ENCODE results near the gene SLC6A2. TPM values are rescaled to one million over a fixed set of nuclear protein-coding genes. Genes with fewer than 3 reads are reported as not detected.

Gene SLC6A2
- total and polyA plus RNA-seq, 2 of the 13 experiments (the other 11 are each of a cell fraction or from before 2014, with no cell fraction given) = 0.62 to 0.66 TPM

DNA sequence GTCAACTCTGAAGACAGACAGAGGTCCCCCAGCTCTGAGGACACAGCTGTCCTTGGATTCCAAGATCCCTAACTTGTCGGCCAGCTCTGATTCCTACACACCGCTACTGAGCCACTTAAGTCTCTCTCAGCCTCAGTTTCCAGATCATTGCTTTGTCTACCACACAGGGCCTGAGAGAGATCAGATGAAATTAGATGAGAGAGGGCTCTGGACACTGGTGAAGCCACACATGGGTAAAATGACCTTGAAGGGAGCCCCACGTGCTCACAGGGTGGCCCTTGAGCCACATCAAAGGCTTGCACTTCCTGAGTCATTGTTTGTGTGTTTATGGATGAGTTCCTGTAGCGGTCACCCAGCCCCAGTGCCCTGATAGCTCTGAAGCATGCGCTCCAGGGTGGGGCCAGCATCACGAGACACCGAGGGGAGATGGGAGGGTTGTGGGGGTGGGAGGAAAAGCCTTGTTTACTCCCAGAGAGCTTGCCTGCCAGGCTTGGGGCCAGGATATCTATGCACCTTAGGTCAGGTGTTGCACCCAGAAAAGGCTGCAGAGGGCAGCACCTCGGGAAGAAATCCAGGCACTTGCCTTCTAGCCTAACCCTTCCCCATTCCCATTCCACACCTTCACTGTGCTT, 32.7 kb upstream of the SLC6A2 start (continued):
- no peak for TF ChIP-seq SOX6 (IDR thresholded peaks at IDR 0.05)
- TF ChIP-seq SOX6 (CRISPR knock-in tag; IDR thresholded peaks at IDR 0.05) = peak; percentile 98
- no peak for TF ChIP-seq KAT2B (IDR thresholded peaks at IDR 0.05; ENCODE audit: borderline replicate concordance, low read depth, low read length)
- TF ChIP-seq ZNF468 (CRISPR knock-in tag; IDR thresholded peaks at IDR 0.05) = no peak; the same call in 1 of the 2 replicates
- peak; percentile 100 for TF ChIP-seq RARA (CRISPR knock-in tag; IDR thresholded peaks at IDR 0.05)
- TF ChIP-seq JUND (CRISPR knock-in tag; IDR thresholded peaks at IDR 0.05) = peak; percentile 98
- TF ChIP-seq, protein P1, sequence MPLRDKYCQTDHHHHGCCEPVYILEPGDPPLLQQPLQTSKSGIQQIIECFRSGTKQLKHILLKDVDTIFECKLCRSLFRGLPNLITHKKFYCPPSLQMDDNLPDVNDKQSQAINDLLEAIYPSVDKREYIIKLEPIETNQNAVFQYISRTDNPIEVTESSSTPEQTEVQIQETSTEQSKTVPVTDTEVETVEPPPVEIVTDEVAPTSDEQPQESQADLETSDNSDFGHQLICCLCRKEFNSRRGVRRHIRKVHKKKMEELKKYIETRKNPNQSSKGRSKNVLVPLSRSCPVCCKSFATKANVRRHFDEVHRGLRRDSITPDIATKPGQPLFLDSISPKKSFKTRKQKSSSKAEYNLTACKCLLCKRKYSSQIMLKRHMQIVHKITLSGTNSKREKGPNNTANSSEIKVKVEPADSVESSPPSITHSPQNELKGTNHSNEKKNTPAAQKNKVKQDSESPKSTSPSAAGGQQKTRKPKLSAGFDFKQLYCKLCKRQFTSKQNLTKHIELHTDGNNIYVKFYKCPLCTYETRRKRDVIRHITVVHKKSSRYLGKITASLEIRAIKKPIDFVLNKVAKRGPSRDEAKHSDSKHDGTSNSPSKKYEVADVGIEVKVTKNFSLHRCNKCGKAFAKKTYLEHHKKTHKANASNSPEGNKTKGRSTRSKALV (CRISPR knock-in tag; IDR thresholded peaks at IDR 0.05) = peak; percentile 83
- TF ChIP-seq, protein P2, sequence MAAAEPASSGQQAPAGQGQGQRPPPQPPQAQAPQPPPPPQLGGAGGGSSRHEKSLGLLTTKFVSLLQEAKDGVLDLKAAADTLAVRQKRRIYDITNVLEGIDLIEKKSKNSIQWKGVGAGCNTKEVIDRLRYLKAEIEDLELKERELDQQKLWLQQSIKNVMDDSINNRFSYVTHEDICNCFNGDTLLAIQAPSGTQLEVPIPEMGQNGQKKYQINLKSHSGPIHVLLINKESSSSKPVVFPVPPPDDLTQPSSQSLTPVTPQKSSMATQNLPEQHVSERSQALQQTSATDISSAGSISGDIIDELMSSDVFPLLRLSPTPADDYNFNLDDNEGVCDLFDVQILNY (CRISPR knock-in tag; conservative IDR thresholded peaks at IDR 0.05) = no peak
- TF ChIP-seq SAFB2 (CRISPR knock-in tag; IDR thresholded peaks at IDR 0.05; ENCODE audit: borderline replicate concordance, low read depth) = no peak; the same call in 1 of the 2 replicates
- TF ChIP-seq, protein P3, sequence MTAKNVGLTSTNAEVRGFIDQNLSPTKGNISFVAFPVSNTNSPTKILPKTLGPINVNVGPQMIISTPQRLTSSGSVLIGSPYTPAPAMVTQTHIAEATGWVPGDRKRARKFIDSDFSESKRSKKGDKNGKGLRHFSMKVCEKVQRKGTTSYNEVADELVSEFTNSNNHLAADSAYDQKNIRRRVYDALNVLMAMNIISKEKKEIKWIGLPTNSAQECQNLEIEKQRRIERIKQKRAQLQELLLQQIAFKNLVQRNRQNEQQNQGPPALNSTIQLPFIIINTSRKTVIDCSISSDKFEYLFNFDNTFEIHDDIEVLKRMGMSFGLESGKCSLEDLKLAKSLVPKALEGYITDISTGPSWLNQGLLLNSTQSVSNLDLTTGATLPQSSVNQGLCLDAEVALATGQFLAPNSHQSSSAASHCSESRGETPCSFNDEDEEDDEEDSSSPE (CRISPR knock-in tag; IDR thresholded peaks at IDR 0.05) = peak; percentile 48; the same call in 1 of the 2 replicates
- TF ChIP-seq SIN3B (IDR thresholded peaks at IDR 0.05; ENCODE audit: low read length) = no peak
- peak; percentile 91; the same call in 1 of the 2 replicates for TF ChIP-seq ZNF737 (CRISPR knock-in tag; IDR thresholded peaks at IDR 0.05; ENCODE audit: borderline replicate concordance)
- TF ChIP-seq ZNF724P (CRISPR knock-in tag; IDR thresholded peaks at IDR 0.05; ENCODE audit: borderline replicate concordance) = peak; percentile 64; the same call in 1 of the 2 replicates
- TF ChIP-seq, protein P4, sequence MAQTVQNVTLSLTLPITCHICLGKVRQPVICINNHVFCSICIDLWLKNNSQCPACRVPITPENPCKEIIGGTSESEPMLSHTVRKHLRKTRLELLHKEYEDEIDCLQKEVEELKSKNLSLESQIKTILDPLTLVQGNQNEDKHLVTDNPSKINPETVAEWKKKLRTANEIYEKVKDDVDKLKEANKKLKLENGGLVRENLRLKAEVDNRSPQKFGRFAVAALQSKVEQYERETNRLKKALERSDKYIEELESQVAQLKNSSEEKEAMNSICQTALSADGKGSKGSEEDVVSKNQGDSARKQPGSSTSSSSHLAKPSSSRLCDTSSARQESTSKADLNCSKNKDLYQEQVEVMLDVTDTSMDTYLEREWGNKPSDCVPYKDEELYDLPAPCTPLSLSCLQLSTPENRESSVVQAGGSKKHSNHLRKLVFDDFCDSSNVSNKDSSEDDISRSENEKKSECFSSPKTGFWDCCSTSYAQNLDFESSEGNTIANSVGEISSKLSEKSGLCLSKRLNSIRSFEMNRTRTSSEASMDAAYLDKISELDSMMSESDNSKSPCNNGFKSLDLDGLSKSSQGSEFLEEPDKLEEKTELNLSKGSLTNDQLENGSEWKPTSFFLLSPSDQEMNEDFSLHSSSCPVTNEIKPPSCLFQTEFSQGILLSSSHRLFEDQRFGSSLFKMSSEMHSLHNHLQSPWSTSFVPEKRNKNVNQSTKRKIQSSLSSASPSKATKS (CRISPR knock-in tag; IDR thresholded peaks at IDR 0.05) = peak; percentile 99; the same call in 1 of the 2 replicates
- TF ChIP-seq, protein P5, sequence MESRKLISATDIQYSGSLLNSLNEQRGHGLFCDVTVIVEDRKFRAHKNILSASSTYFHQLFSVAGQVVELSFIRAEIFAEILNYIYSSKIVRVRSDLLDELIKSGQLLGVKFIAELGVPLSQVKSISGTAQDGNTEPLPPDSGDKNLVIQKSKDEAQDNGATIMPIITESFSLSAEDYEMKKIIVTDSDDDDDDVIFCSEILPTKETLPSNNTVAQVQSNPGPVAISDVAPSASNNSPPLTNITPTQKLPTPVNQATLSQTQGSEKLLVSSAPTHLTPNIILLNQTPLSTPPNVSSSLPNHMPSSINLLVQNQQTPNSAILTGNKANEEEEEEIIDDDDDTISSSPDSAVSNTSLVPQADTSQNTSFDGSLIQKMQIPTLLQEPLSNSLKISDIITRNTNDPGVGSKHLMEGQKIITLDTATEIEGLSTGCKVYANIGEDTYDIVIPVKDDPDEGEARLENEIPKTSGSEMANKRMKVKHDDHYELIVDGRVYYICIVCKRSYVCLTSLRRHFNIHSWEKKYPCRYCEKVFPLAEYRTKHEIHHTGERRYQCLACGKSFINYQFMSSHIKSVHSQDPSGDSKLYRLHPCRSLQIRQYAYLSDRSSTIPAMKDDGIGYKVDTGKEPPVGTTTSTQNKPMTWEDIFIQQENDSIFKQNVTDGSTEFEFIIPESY (CRISPR knock-in tag; IDR thresholded peaks at IDR 0.05) = peak; percentile 82
- peak; percentile 97 for TF ChIP-seq ISL2 (CRISPR knock-in tag; IDR thresholded peaks at IDR 0.05)
- peak; percentile 75 for TF ChIP-seq ZEB1 (IDR thresholded peaks at IDR 0.05; ENCODE audit: insufficient replicate concordance, low read depth)
- TF ChIP-seq, protein P6, sequence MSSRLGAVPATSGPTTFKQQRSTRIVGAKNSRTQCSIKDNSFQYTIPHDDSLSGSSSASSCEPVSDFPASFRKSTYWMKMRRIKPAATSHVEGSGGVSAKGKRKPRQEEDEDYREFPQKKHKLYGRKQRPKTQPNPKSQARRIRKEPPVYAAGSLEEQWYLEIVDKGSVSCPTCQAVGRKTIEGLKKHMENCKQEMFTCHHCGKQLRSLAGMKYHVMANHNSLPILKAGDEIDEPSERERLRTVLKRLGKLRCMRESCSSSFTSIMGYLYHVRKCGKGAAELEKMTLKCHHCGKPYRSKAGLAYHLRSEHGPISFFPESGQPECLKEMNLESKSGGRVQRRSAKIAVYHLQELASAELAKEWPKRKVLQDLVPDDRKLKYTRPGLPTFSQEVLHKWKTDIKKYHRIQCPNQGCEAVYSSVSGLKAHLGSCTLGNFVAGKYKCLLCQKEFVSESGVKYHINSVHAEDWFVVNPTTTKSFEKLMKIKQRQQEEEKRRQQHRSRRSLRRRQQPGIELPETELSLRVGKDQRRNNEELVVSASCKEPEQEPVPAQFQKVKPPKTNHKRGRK (CRISPR knock-in tag; IDR thresholded peaks at IDR 0.05) = no peak
- TF ChIP-seq MAZ (IDR thresholded peaks at IDR 0.05; ENCODE audit: borderline replicate concordance, low read depth, low read length) = peak; percentile 98
- peak; percentile 97 for TF ChIP-seq MAZ (CRISPR knock-in tag; IDR thresholded peaks at IDR 0.05; ENCODE audit: low read depth)
